Measurements from ENCODE around the gene HDGFL2. TPM values are rescaled to one million over a fixed set of nuclear protein-coding genes. Genes with fewer than 3 reads are reported as not detected.

The HDGFL2 gene
- total and polyA plus RNA-seq, 7 donors: 32.3 to 56.4 (median 44.6) TPM

GRCh38 chr19:4536798-4537197 lies 64.7 kb downstream of the HDGFL2 start:
- peaks cover 39% of the 10 kb centered on the region for H3K4me1 ChIP-seq
- H3K27ac ChIP-seq: peak overlapping the region; percentile 90
- TF ChIP-seq, protein P1, sequence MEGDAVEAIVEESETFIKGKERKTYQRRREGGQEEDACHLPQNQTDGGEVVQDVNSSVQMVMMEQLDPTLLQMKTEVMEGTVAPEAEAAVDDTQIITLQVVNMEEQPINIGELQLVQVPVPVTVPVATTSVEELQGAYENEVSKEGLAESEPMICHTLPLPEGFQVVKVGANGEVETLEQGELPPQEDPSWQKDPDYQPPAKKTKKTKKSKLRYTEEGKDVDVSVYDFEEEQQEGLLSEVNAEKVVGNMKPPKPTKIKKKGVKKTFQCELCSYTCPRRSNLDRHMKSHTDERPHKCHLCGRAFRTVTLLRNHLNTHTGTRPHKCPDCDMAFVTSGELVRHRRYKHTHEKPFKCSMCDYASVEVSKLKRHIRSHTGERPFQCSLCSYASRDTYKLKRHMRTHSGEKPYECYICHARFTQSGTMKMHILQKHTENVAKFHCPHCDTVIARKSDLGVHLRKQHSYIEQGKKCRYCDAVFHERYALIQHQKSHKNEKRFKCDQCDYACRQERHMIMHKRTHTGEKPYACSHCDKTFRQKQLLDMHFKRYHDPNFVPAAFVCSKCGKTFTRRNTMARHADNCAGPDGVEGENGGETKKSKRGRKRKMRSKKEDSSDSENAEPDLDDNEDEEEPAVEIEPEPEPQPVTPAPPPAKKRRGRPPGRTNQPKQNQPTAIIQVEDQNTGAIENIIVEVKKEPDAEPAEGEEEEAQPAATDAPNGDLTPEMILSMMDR (IDR thresholded peaks at IDR 0.05): no peak
- 12 to 26% (median 21%) methylated on average over 5 of the region's 5 CpGs for WGBS, 3 donors
- intact Hi-C loops (cut with DNase I): loop anchor here in 1 of 2 donors (5.0 kb wide), 1 partner anchor 101 kb away; the partner anchor contains the start of gene TNFAIP8L1
- no peak for DNase-seq
- H3K9me3 ChIP-seq: peaks cover 4% of the 10 kb centered on the region
- no peak overlapping the region for H3K4me3 ChIP-seq
- no peaks in the 10 kb centered on the region for H3K27me3 ChIP-seq (ENCODE audit: insufficient read depth in 3 of 3, low read length in 2 of 3)
- H3K36me3 ChIP-seq (ENCODE audit: insufficient read depth in 1 of 2, low read depth in 1 of 2): no peaks in the 10 kb centered on the region
- ATAC-seq: peak; percentile 28 to 62 (median 50)

GRCh38 chr19:4537953-4538600 lies 66.0 kb downstream of the HDGFL2 start:
- Histone ChIP-seq H3K36me3 (ENCODE audit: insufficient read depth in 1 of 2, low read depth in 1 of 2) (no peaks in the 10 kb centered on the region), H3K9me3 (peaks cover 4% of the 10 kb centered on the region), H3K27ac (peak overlapping the region; percentile 90), H3K27me3 (ENCODE audit: insufficient read depth in 3 of 3, low read length in 2 of 3) (no peaks in the 10 kb centered on the region), H3K4me3 (no peak overlapping the region), H3K4me1 (peaks cover 36% of the 10 kb centered on the region)
- TF ChIP-seq, protein P1 (IDR thresholded peaks at IDR 0.05): no peak
- intact Hi-C loops (cut with DNase I): loop anchor here in 1 of 2 donors (5.0 kb wide), 1 partner anchor 99 kb away; the partner anchor contains the start of gene TNFAIP8L1
- 33 to 48% (median 33%) methylated on average over 27 of the region's 27 CpGs for WGBS, 3 donors
- peak; percentile 11 to 50 (median 32) for ATAC-seq
- peak in 1 of 2 donors; percentile 69 for DNase-seq

- Histone ChIP-seq H3K27ac (peak overlapping the region; percentile 90), H3K36me3 (ENCODE audit: insufficient read depth in 1 of 2, low read depth in 1 of 2) (no peaks in the 10 kb centered on the region), H3K4me1 (peaks cover 32% of the 10 kb centered on the region), H3K9me3 (peaks cover 4% of the 10 kb centered on the region), H3K27me3 (ENCODE audit: insufficient read depth in 3 of 3, low read length in 2 of 3) (no peaks in the 10 kb centered on the region), H3K4me3 (no peak overlapping the region)
- ATAC-seq (no peak), DNase-seq (no peak)
- WGBS, 3 donors: 71 to 89% (median 83%) methylated on average over 13 of the region's 13 CpGs
- TF ChIP-seq, protein P1 (IDR thresholded peaks at IDR 0.05): no peak
- intact Hi-C loops (cut with DNase I): loop anchor here in 1 of 2 donors (5.0 kb wide), 1 partner anchor 99 kb away; the partner anchor contains the start of gene TNFAIP8L1
Measured at GRCh38 chr19:4538601-4538954, 66.5 kb downstream of the HDGFL2 start.

DNA sequence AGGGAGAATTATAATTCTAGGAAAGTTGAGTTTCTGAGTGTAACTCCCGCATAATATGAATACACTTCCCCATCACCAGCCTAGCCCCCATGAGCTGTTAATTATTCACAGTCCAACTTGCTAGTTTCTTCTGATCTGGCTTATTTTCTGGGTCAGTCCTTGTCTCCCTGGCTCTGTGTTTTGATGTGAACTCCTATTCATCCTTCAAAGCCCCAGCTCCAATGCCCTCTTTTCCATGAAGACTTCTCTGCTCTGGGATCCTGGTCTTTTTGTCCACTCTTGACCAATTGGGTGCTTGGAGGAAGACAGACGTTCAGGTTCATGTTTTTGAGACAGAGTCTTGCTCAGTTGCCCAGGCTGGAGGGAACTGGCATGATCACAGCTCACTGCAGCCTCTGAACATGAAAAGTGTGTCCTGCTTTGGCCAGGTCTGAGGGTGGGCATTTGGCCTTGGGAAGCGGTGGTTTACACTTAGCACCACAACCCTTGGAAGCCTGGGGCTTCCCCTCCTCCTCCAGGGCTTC lies 67.1 kb downstream of the HDGFL2 start:
- H3K27me3 ChIP-seq (ENCODE audit: insufficient read depth in 3 of 3, low read length in 2 of 3): no peaks in the 10 kb centered on the region
- WGBS, 3 donors: 84 to 90% (median 89%) methylated on average over 3 of the region's 3 CpGs
- DNase-seq: no peak
- no peak for ATAC-seq
- no peak overlapping the region for H3K27ac ChIP-seq
- H3K4me3 ChIP-seq: no peak overlapping the region
- peaks cover 28% of the 10 kb centered on the region for H3K4me1 ChIP-seq
- TF ChIP-seq, protein P1 (IDR thresholded peaks at IDR 0.05): no peak
- intact Hi-C loops (cut with DNase I): loop anchor here in 1 of 2 donors (5.0 kb wide), 1 partner anchor 98 kb away; the partner anchor contains the start of gene TNFAIP8L1
- peaks cover 4% of the 10 kb centered on the region for H3K9me3 ChIP-seq
- H3K36me3 ChIP-seq (ENCODE audit: insufficient read depth in 1 of 2, low read depth in 1 of 2): no peaks in the 10 kb centered on the region
